ENCODE results near the gene TUT4.

DNA sequence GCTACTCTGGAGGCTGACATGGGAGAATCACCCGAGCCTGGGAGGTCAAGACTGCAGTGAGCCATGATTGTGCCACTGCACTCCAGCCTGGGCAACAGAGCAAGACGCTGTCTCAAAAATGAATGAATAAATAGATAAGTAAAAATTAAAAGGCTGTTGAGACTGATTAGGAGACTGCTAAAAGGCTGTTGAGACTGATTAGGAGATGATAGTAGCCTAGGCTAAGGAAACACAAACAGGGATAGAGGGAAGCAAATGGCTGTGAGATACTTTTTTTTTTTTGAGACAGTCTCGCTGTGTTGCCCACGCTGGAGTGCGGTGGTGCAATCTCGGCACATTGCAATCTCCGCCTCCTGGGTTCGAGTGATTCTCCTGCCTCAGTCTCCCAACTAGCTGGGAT lies 120.1 kb downstream of the TUT4 start:
- TF ChIP-seq, protein P1, sequence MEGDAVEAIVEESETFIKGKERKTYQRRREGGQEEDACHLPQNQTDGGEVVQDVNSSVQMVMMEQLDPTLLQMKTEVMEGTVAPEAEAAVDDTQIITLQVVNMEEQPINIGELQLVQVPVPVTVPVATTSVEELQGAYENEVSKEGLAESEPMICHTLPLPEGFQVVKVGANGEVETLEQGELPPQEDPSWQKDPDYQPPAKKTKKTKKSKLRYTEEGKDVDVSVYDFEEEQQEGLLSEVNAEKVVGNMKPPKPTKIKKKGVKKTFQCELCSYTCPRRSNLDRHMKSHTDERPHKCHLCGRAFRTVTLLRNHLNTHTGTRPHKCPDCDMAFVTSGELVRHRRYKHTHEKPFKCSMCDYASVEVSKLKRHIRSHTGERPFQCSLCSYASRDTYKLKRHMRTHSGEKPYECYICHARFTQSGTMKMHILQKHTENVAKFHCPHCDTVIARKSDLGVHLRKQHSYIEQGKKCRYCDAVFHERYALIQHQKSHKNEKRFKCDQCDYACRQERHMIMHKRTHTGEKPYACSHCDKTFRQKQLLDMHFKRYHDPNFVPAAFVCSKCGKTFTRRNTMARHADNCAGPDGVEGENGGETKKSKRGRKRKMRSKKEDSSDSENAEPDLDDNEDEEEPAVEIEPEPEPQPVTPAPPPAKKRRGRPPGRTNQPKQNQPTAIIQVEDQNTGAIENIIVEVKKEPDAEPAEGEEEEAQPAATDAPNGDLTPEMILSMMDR (conservative IDR thresholded peaks at IDR 0.05; ENCODE audit: low read depth, low read length), result no peak
- no peak for TF ChIP-seq RFX5 (IDR thresholded peaks at IDR 0.05; ENCODE audit: low read depth, low read length)
- TF ChIP-seq, protein P2, sequence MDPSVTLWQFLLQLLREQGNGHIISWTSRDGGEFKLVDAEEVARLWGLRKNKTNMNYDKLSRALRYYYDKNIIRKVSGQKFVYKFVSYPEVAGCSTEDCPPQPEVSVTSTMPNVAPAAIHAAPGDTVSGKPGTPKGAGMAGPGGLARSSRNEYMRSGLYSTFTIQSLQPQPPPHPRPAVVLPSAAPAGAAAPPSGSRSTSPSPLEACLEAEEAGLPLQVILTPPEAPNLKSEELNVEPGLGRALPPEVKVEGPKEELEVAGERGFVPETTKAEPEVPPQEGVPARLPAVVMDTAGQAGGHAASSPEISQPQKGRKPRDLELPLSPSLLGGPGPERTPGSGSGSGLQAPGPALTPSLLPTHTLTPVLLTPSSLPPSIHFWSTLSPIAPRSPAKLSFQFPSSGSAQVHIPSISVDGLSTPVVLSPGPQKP (IDR thresholded peaks at IDR 0.05; ENCODE audit: borderline replicate concordance, low read depth, low read length), result no peak
- no peak for TF ChIP-seq RAD21 (IDR thresholded peaks at IDR 0.05; ENCODE audit: low read length)
- no peak for TF ChIP-seq POLR2A (IDR thresholded peaks at IDR 0.05; ENCODE audit: low read depth, low read length)
- TF ChIP-seq MAZ (IDR thresholded peaks at IDR 0.05; ENCODE audit: borderline replicate concordance, low read depth, low read length), result no peak
- TF ChIP-seq, protein P3, sequence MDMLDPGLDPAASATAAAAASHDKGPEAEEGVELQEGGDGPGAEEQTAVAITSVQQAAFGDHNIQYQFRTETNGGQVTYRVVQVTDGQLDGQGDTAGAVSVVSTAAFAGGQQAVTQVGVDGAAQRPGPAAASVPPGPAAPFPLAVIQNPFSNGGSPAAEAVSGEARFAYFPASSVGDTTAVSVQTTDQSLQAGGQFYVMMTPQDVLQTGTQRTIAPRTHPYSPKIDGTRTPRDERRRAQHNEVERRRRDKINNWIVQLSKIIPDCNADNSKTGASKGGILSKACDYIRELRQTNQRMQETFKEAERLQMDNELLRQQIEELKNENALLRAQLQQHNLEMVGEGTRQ (IDR thresholded peaks at IDR 0.05; ENCODE audit: low read depth, low read length), result no peak
- no peak for TF ChIP-seq MXI1 (IDR thresholded peaks at IDR 0.05; ENCODE audit: borderline replicate concordance, low read depth, low read length)
- TF ChIP-seq FOS (IDR thresholded peaks at IDR 0.05; ENCODE audit: low read depth, low read length), result no peak
- no peak for TF ChIP-seq RCOR1 (IDR thresholded peaks at IDR 0.05; ENCODE audit: insufficient replicate concordance, low read length)
- TF ChIP-seq SMC3 (IDR thresholded peaks at IDR 0.05; ENCODE audit: low read depth, low read length), result no peak
- no peak for TF ChIP-seq MAFK (IDR thresholded peaks at IDR 0.05; ENCODE audit: low read depth, low read length)
- no peak for TF ChIP-seq BHLHE40 (IDR thresholded peaks at IDR 0.05; ENCODE audit: low read depth, low read length)
